GM21619 (cell line): ENCODE data around the gene CDC42BPB.

Experiments
- ATAC-seq: cut with Tn5 transposase; IDR thresholded peaks from one replicate; pipeline ENCODE4 v1.9.1; 2021; ENCODE audit not compliant: unreplicated experiment

The CDC42BPB gene

GRCh38 chr14:102966681-102967505 is 90.5 kb downstream of the CDC42BPB start:
- no peak for ATAC-seq

- ATAC-seq = no peak
Measured at GRCh38 chr14:102965971-102966655, 91.2 kb downstream of the CDC42BPB start.

GRCh38 chr14:102965282-102965681 is 92.1 kb downstream of the CDC42BPB start:
- no peak for ATAC-seq

GRCh38 chr14:102964152-102964730 is 93.1 kb downstream of the CDC42BPB start:
- ATAC-seq = no peak

GRCh38 chr14:102962111-102962627 is 95.2 kb downstream of the CDC42BPB start:
- ATAC-seq = no peak

- ATAC-seq = no peak
Measured at GRCh38 chr14:102958461-102958860, 98.9 kb downstream of the CDC42BPB start.

GRCh38 chr14:102957222-102957621 is 100.1 kb downstream of the CDC42BPB start:
- no peak for ATAC-seq

- ATAC-seq = no peak
Measured at GRCh38 chr14:102955636-102956408, 101.5 kb downstream of the CDC42BPB start.

- no peak for ATAC-seq
Measured at GRCh38 chr14:102954081-102954789, 103.1 kb downstream of the CDC42BPB start.

GRCh38 chr14:102953100-102953499 is 104.2 kb downstream of the CDC42BPB start:
- no peak for ATAC-seq

- no peak for ATAC-seq
Measured at GRCh38 chr14:102952276-102952675, 105.1 kb downstream of the CDC42BPB start.

- no peak for ATAC-seq
Measured at GRCh38 chr14:102951799-102952198, 105.5 kb downstream of the CDC42BPB start.

GRCh38 chr14:102951034-102951433 is 106.3 kb downstream of the CDC42BPB start:
- no peak for ATAC-seq

GRCh38 chr14:102949801-102950451 is 107.4 kb downstream of the CDC42BPB start:
- ATAC-seq = no peak

GRCh38 chr14:102949062-102949800 is 108.1 kb downstream of the CDC42BPB start:
- ATAC-seq = peak; percentile 66

- no peak for ATAC-seq
Measured at GRCh38 chr14:102948698-102949061, 108.7 kb downstream of the CDC42BPB start.

- ATAC-seq = no peak
Measured at GRCh38 chr14:102947321-102948103, 109.8 kb downstream of the CDC42BPB start.

- ATAC-seq = no peak
Measured at GRCh38 chr14:102945346-102946130, 111.8 kb downstream of the CDC42BPB start.
